ENCODE results near the gene DCP1A.
A peak's percentile ranks its signal among the peaks of the same experiment; 100 is the strongest.
"Not testable (repeated sequence)": the region's sequence is repeated elsewhere in the genome, so short reads cannot be mapped to it uniquely, and the experiment has no call there.

The DCP1A gene

DNA sequence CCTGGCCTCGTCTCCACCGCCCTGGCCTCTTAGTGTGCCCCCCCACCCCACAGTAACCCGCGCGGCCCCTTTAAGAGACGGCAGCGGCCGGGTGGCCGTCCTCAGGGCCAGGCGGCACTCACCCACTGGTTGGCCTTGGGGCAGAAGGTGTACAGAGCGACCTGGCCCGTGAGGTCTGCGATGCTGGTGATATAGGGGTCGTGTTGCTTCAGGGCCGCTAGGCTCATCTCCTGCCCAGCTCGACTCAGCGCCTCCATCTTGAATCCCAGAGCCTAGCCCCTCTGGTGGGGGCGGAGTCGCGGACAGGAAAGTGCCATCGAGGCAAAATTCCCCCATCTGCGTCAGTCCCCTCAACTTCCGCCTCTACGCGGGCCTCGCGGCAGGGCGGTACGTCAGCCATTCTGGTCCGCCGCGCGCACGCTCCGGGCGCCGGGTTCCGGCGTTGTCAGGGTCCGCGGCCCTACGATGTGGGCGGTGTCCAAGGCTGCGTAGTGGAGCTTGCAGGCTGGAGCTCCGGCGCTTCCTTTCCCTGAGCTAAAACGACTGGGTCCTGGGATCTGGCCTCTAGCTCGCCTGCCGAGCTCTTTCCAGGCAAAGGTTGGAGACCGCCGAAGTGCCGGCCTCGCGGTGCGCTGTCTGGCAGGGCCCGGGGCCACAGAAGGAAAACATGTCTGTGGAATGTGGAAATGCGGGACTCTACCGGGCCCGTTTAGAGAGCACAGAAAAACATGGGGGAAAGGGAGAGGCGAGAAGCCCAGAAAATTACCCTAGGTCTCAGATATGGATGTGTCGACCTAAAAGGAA is at the start of gene DCP1A:
TSS of gene DCP1A (minus strand) at position 283 of the 804 bp plus-strand sequence. CDS start at position 257, 26 bp downstream.
- peak; percentile 92 for DNase-seq (ENCODE audit: low read depth)

GRCh38 chr3:53384465-53385423 is 37.4 kb upstream of the DCP1A start:
- DNase-seq (ENCODE audit: low read depth): no peak

GRCh38 chr3:53382106-53382505 is 34.8 kb upstream of the DCP1A start:
- DNase-seq (ENCODE audit: low read depth): no peak

- DNase-seq (ENCODE audit: low read depth): no peak
These were observed 33.0 kb upstream of the DCP1A start for GRCh38 chr3:53380306-53380705.

DNA sequence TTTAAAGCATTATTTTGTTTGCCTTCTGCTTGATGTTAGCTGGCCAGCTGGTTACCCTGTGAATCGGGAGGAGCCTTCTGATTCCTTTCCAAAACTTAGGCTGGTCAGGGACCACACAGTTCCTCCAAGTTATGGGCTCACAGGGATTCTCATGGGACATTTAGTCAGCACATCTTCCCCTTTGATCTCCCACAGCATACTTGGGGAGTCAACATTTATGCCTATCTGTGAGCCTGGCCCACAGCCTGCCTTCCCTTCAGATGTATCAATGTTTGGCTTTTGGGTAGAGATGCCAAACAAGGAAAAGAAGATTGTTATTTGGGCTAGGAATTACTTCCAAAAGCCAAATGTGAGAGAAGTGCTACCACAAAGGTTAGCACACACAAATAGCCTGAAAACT is 32.6 kb upstream of the DCP1A start:
- DNase-seq (ENCODE audit: low read depth): no peak

GRCh38 chr3:53377794-53378193 is 30.5 kb upstream of the DCP1A start:
- DNase-seq (ENCODE audit: low read depth): no peak

DNA sequence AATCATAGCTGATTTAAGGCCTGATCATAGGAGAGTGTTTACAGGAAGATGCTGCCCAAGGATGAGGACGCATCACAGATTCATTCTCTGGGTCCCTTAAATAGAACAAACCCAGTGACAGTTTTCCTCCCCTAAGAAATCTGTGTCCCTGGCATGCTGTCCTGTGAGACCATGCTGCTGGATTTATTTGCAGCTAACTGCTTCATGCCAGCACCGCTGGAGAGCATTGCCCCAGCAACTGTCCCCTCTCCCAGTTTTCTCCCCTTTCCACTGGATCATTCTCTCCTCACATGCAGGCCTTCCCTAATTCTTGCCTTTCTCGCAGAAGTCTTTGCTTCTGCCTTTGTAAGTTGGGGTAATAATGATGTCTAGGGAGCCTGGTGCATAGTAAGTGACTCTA is 29.3 kb upstream of the DCP1A start:
- no peak for DNase-seq (ENCODE audit: low read depth)

- DNase-seq (ENCODE audit: low read depth): peak; percentile 24
These were observed 27.7 kb upstream of the DCP1A start for GRCh38 chr3:53375019-53375418.

GRCh38 chr3:53370719-53371118 is 23.4 kb upstream of the DCP1A start:
- not testable (repeated sequence) for DNase-seq (ENCODE audit: low read depth)

DNA sequence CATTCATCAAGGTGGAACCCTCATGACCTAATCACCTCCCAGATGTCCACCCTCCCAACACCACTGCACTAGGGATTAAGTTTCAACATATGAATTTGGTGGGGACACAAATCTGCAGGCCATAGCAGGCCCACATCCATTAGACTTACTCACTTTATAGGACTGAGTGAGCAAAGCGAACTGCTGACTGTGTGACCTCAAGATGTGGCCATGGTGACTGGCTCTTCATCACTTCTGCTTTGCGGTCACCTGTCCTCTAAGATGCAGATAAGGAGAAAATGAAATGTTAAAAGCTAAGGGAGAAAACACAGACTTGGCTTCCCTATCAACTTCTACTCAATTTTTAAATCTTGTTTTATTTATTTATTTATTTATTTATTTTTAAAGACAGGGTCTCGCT is 14.5 kb upstream of the DCP1A start:
- no peak for DNase-seq (ENCODE audit: low read depth)

DNA sequence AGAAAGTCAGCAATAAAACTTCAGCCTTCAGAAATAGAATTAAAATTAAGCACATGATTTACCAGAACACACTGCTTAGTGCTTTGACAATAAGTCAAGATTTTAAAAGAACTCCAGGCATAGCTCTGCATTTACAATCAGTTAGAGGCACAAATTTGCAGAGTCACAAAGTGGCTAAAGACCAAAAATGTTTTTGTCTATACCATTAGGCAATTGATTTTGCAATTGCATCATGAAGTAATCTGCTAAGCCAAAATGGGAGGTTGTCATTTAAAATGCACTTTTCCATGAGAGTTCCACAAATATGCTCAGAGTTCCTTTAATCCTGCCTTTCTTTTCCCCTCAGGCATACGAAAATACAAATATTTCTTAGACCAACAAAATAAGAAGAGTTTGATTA is 10.1 kb upstream of the DCP1A start:
- DNase-seq (ENCODE audit: low read depth): no peak

- DNase-seq (ENCODE audit: low read depth): no peak
These were observed 7.7 kb upstream of the DCP1A start for GRCh38 chr3:53354945-53355498.

GRCh38 chr3:53353202-53353601 is 5.9 kb upstream of the DCP1A start:
- no peak for DNase-seq (ENCODE audit: low read depth)

- no peak for DNase-seq (ENCODE audit: low read depth)
These were observed 3.3 kb upstream of the DCP1A start for GRCh38 chr3:53350652-53351051.

DNA sequence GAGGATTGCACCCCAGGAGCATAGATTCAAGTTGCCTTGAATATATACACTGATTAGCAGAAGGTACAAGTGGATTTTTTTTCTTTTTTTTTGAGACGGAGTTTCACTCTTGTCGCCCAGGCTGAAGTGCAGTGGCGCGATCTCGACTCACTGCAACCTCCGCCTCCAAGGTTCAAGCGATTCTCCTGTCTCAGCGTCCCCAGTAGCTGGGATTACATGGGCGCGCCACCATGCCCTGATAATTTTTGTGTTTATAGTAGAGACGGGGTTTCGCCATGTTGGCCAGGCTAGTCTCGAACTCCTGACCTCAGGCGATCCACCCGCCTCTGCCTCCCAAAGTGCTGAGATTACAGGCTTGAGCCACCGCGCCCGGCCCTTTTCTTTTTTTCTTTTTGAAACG is 775 bp upstream of the DCP1A start:
- not testable (repeated sequence) for DNase-seq (ENCODE audit: low read depth)

- no peak for DNase-seq (ENCODE audit: low read depth)
These were observed 452 bp downstream of the DCP1A start for GRCh38 chr3:53346922-53347260.

- DNase-seq (ENCODE audit: low read depth): no peak
These were observed 829 bp downstream of the DCP1A start for GRCh38 chr3:53346514-53346913.

- no peak for DNase-seq (ENCODE audit: low read depth)
These were observed 5.0 kb downstream of the DCP1A start for GRCh38 chr3:53342353-53342752.

DNA sequence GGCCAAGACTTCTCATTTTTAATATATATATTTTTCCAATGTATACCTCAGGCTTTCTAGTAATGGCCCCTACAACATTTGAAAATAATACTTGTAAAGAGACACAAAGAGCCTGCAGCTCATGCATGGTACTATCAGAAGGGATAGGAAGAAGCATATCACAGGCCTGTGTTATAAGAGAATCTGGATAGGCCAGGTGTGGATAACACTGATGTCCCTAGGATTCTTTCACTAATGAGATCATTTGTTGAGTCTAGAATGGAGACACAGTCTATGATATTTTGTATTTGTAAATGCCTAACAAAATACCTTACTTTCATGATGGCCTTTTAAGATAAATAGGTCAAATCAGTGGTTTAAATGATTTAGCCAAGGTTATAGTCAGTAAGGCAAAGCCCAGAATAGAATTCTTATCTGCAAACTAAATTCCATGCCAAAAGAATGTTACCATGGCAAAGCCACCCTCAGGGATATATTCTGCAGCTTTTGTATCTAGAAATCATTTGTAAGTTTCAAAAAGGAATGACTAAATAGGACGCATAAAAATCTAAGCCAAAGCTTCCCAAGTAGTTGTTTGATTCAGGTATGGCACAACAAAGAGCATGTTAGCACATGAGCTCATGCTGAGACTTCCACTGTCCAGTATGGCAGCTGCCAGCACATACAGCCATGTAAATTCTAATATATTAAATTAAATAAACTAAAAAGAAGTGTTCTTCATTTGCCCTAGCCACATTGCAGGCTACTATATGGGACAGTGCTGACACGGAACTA is 10.0 kb downstream of the DCP1A start:
- no peak for DNase-seq (ENCODE audit: low read depth)

- DNase-seq (ENCODE audit: low read depth): no peak
These were observed 12.6 kb downstream of the DCP1A start for GRCh38 chr3:53334742-53335141.

GRCh38 chr3:53331871-53332270 is 15.5 kb downstream of the DCP1A start:
- no peak for DNase-seq (ENCODE audit: low read depth)

DNA sequence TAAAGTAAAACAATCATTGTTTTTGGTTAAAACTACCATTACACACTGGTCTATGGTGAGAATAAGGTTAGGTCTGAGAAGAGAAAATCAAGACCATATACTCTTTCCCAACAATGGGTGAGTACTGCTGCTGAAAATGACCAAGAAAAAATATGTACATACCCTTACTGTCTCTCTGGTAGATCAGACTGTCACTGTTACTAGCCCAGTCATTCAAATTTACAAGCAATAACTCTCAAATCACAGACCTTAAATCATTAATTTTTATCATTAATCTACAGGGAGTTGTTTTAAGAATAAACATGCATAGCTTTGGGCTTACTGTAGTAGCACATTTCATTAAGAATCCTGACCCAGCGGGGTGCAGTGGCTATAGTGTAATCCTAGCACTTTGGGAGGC is 17.4 kb downstream of the DCP1A start:
- no peak for DNase-seq (ENCODE audit: low read depth)
